ENCODE data around the gene CYP27A1.

DNA sequence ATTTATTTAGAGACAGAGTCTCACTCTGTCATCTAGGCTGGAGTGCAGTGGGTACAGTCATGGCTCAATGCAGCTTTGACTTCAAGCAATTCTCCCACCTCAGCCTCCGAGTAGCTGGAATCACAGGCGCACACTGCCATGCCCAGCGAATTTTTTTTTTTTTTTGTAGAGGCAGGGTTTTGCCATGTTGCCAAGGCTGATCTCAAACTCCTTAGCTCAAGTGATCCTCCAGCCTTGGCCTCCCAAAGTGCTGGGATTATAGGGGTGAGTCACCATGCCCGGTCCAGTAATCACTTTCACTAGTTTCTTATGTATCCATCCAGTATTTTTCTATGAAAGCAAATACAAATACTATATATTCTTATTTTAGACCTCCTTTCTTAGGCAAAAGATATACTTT, 25.7 kb downstream of the CYP27A1 start:
- no peak for TF ChIP-seq CTCF (IDR thresholded peaks at IDR 0.05)
- no peak for TF ChIP-seq POLR2A (IDR thresholded peaks at IDR 0.05)
